Activated CD4-positive, alpha-beta T cell treated with anti-CD3 and anti-CD28 coated beads, Interleukin-2, amount 50 U/mL, for 4 hours (primary cell): Measurements from ENCODE around the gene DCD.
"Not testable (repeated sequence)": the region's sequence is repeated elsewhere in the genome, so short reads cannot be mapped to it uniquely, and the experiment has no call there.

Experiments
- DNase-seq, 2 experiments: peaks; one replicate each; pipeline ENCODE4 v3.0.0-alpha.2; 2020

Gene DCD

DNA sequence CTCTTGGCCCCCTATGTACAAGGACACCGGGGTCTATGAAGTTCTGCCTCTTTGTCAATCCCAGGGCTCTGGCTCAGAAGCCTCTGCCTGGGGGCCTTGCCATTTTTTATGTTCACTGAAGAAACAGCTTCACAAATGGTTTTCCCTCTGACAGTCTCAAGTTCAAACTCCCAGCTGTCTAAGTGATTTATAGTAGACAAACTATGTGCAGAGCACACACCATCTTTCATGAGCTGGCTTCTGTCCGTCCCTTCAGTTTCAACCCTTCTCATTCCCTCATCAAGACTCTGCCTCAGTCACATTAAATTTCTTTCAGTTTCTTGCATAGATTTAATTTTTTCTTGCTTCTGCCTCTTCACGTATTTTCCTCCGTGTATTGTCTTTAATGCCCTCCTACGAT is 2.7 kb upstream of the DCD start:
- DNase-seq = no peak

GRCh38 chr12:54650409-54650808 is 2.2 kb upstream of the DCD start:
- DNase-seq = no peak

DNA sequence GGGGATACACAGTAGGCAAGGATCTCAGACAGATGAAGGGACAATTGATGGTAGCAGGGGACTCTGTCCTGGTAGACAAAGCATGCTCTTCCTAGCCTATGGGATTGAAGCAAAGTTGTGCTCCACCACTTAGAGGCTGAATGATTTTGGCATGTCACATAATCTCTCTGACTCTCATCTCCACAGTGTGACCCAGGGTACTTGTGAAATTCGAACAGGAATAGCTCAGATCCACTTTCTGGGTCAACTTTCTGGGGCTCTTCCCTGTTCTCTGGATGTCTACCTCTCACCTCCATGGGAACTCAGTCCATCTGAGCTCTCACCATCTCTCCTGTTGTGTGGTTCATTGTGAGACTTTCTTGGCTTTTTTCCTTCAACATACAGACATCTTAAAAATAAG is 1.7 kb upstream of the DCD start:
- DNase-seq = no peak

DNA sequence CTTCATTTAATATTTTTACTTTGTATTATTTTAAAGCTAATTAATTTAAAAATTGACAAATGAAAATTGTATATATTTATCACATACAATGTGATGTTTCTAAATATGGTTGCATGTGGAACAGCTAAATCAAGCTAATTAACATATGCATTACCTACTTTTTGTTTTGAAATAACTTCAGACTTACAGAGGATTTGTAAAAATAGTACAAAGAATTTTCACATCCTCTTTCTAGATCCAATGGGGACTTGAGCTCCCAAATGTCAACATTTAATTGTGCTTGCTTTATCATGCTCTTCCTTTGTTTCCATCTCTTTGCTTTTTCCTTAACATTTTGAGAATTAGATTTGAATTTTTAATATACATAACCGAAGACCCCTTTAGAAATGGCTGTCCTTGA is 6.6 kb downstream of the DCD start:
- no peak for DNase-seq

- no peak for DNase-seq
Observed at GRCh38 chr12:54641089-54641488, 7.1 kb downstream of the DCD start.

GRCh38 chr12:54639112-54639511 is 9.1 kb downstream of the DCD start:
- DNase-seq = not testable (repeated sequence)

GRCh38 chr12:54634795-54635194 is 13.4 kb downstream of the DCD start, which contains the start of gene LACRT:
Gene LACRT, minus strand, starts transcription at chr12:54634895. Its CDS starts 54 bp downstream, at chr12:54634841.
- DNase-seq = no peak

- DNase-seq = no peak
Observed at GRCh38 chr12:54631988-54632728, 16.0 kb downstream of the DCD start.

DNA sequence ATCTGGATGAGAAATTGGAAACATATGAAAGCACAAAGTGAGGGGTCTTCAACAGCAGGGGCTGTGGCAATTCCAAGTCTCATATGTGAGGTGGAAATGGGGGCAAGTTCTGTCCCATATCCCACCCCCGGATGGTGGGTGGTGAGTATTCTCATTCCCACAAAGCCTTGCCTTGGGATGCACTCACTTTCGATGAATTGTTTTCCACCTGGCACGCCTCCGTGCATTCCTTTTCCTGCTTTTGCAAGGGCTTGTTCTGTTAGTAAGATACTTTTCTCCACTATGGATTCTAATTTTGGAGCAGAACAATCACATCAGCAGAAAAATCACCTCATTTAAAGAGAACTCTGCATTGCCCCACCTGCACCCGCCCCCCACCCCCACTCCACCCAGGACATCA is 16.6 kb downstream of the DCD start:
- no peak for DNase-seq

DNA sequence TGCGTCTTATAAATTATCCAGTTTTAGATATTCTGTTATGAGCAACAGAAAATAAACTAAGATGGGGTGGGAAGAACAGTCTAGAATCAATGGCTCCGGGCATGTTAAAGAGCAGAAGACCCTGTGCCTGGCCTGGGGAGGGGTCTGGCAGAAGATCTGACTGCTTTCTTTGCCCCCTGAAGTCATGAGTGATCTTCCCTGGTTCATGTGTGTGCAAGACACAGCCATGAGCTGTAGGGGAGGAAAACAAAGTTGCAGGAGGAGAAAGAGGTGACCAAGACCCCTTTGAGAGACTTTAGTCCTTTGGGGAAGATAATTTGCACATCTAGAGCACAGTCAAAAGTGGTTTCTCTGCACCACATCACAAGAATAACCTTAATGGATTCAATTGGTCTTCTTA is 18.2 kb downstream of the DCD start:
- no peak for DNase-seq

GRCh38 chr12:54628186-54628846 is 19.8 kb downstream of the DCD start:
- DNase-seq = no peak

DNA sequence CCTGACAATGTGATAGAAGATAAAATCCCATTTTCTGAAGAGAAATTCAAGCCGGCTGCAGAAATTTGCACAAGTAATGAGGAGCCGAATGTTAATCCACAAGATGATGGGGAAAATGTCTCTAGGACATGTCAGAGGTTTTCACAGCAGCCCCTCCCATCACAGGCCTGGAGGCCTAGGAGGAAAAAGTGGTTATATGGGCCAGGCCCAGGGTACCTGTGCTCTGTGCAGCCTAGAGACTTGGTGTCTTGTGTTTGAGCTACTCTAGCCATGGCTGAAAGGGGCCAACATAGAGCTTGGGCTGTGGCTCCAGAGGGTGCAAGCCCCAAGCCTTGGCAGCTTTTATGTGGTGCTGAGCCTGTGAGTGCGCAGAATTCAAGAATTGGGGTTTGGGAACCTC is 20.9 kb downstream of the DCD start:
- no peak for DNase-seq

DNA sequence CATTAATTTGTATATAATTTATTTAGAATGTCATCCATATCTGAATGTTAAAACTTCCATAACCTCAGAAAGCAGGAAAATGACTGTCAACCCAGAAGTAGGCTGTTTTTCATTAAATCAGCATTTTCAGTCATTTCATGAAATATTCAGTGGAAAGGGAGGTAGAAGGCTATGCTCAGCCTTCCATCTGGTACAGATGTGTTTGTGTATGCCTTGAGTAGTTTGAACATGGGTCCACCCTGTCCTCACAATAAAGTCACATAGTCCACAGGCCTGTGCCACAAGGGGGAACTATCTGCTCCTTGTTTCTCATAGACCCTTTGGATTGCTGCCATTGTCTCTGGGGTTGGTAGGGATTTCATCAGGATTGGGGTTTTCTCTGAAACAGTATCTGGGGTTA is 22.6 kb downstream of the DCD start:
- DNase-seq = no peak

DNA sequence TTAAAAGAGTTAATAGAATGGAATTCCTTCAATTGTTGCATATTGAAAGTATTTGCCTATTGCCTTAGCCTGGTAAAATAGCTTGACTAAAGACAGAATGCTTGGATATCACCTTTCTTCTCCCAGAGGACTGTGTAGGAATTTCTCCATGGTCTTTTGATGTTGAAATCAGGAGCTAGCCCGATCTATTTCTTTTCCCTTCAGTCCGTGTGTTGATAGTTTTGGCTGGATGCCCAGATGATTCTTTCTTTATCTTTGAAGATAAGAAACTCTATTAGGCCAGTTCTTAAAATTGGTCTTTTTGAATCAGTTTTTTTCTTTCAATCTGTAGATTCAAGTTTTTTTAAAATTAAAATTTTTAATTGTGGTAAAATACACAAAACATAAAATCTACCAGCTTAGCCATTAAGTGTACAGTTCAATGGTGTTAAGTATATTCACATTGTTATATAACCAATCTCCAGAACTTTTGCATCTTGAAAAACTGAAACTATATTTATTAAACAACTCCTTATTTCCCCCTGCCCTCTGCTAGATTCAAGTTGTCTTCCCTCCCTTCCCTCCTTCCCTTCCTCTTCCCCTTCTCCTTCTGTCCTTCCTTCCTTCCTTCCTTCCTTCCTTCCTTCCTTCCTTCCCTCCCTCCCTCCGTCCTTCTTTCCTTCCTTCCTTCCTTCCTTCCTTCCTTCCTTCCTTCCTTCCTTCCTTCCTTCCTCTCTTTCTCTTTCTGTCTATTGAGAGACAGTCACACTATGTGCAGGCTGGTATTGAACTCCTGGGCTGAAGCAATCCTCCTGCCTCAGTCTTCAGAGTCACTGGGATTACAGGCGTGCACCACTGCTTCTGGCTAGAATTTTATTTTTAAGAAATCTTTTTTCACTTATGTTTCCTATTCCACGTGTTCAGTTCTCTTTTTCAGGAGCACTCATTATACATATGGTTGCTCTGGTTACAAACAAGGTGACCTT is 23.6 kb downstream of the DCD start:
- DNase-seq = no peak

GRCh38 chr12:54622463-54623183 is 25.5 kb downstream of the DCD start:
- DNase-seq = no peak

- no peak for DNase-seq
Observed at GRCh38 chr12:54616933-54617680, 31.1 kb downstream of the DCD start.

- no peak for DNase-seq
Observed at GRCh38 chr12:54612225-54612750, 35.9 kb downstream of the DCD start.

DNA sequence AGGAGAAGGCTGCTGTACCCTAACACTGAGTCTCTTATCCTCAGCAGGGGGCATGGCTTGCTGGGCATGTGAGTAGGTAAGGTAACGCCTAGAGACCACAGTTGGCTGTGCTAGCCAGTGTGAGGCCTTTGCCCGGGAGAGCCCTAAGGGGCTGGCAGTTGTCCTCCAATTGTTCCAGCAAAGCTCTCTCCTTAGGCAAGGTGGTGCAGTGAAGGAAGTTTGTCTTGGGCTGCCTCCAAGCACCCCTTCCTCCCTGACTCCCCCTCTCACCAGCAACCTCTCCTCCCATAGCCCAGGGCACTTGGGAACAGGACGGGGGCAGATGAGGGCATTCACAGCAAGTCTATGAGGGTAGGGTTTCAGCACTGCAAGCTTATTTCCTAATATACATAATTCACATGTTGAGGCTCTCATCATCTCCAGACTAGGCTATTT is 36.4 kb downstream of the DCD start:
- no peak for DNase-seq

- no peak for DNase-seq
Observed at GRCh38 chr12:54608769-54609168, 39.4 kb downstream of the DCD start.

DNA sequence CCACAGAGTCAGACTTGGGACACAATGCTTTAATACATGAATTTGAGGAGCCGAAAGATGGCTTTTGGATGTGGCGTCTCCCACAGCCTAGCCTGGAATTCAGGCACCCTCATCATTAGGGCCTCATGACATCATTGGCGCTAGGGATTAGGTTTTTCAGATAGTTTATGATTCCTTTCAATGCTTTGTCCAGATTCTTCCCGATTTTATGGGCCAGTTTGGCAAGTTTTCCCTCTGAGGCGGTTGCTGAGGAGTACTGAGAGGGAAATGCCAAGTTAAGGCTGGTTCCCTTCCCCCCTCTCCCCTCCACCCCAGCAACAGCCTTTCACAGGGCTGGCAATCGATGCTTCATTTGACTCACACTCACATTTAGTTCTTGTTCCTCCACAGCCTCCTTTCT is 40.0 kb downstream of the DCD start:
- DNase-seq = no peak

DNA sequence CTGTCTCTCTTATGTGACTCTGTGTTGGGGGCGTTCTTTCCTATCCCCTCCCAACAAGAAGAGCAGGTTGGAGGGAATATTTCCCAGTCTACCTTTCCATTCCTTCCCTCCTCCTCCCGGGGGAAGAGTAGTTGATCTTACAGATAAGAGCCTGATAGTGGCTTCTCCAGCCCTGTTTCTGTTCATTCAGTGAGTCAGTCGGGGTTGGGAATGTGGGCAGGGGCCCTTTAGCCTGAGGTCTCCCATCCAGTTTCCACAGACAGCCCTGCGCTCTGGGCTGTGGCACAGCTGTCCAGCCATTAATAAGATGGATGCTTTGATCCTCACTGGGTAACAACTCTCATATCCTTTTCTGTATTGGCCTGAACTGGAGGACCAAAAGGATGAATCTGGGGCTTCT is 41.6 kb downstream of the DCD start:
- DNase-seq = no peak
